Left ventricle myocardium inferior (tissue), 1 donor: ENCODE measurements around the gene FN3KRP. TPM values are rescaled to one million over a fixed set of nuclear protein-coding genes. Genes with fewer than 3 reads are reported as not detected.

Experiments
- DNase-seq: peaks from one replicate; pipeline ENCODE4 v3.0.0-alpha.2; 2020
- H3K27ac ChIP-seq: fragments of 200-600 bp; replicated peaks from 2 replicates; pipeline ENCODE4 v1.8.0; 2021
- H3K27me3 ChIP-seq: fragments of 200-600 bp; 2 replicates; pipeline ENCODE4 v1.8.0; 2021; ENCODE audit warnings: low read depth
- H3K36me3 ChIP-seq: fragments of 200-600 bp; 2 replicates; pipeline ENCODE4 v1.8.0; 2021
- H3K4me1 ChIP-seq: fragments of 200-600 bp; 2 replicates; pipeline ENCODE4 v1.8.0; 2021
- H3K4me3 ChIP-seq: fragments of 200-600 bp; 2 replicates; pipeline ENCODE4 v1.8.0; 2021; ENCODE audit warnings: mild to moderate bottlenecking, moderate library complexity
- H3K9me3 ChIP-seq: fragments of 200-600 bp; replicated peaks from 2 replicates; pipeline ENCODE4 v1.8.0; 2021
- intact Hi-C: fragments of 100-400 bp; cut with micrococcal nuclease; formaldehyde crosslinking; loops from one replicate; pipeline ENCODE4 v1.11.0; 2022
- total RNA-seq: library from RNA; stranded (reverse); fragmentation: NEBNext Ultra II Directional; extraction: Animal tissue kit (Norgen Biotek cat#: 25700); gene quantifications from one replicate; pipeline ENCODE4 v1.2.1, GENCODE V29; 2021
- TF ChIP-seq, protein P1 (sequence below): fragments of 200-600 bp; IDR thresholded peaks from 2 replicates; pipeline ENCODE4 v1.8.0; 2021; ENCODE audit warnings: antibody characterized with exemption, mild to moderate bottlenecking, borderline replicate concordance
- donor health status: DM: no; HTN: yes; CAD: no; lungs with severe emphysema.

FN3KRP gene
- total RNA-seq, 1 donor from 2014 or later = 13.6 TPM

DNA sequence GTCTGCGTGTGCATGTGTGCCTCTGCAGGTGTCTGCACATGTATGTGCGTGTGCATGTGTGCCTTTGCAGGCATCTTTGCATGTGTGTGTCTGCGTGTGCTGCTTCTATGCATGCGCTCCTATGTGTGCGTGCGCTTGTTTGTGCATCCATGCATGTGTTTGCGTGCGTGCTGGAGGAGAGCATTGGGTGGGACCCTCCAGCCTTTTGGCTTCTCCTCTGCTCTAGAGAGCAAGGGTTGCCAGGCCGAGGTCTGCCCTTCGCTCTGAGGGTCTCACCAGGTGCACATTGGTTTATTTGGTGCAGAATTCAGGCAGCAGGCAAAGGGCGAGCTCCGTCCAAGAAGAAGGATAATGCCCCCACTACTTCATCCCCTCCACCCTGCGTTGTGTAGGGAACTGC is 17.0 kb upstream of the FN3KRP start:
- peaks cover 5% of the 10 kb centered on the region for H3K36me3 ChIP-seq
- H3K4me3 ChIP-seq = peak overlapping the region; percentile 96
- H3K9me3 ChIP-seq = peaks cover 10% of the 10 kb centered on the region
- peaks cover 27% of the 10 kb centered on the region for H3K4me1 ChIP-seq
- TF ChIP-seq, protein P1, sequence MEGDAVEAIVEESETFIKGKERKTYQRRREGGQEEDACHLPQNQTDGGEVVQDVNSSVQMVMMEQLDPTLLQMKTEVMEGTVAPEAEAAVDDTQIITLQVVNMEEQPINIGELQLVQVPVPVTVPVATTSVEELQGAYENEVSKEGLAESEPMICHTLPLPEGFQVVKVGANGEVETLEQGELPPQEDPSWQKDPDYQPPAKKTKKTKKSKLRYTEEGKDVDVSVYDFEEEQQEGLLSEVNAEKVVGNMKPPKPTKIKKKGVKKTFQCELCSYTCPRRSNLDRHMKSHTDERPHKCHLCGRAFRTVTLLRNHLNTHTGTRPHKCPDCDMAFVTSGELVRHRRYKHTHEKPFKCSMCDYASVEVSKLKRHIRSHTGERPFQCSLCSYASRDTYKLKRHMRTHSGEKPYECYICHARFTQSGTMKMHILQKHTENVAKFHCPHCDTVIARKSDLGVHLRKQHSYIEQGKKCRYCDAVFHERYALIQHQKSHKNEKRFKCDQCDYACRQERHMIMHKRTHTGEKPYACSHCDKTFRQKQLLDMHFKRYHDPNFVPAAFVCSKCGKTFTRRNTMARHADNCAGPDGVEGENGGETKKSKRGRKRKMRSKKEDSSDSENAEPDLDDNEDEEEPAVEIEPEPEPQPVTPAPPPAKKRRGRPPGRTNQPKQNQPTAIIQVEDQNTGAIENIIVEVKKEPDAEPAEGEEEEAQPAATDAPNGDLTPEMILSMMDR = no peak
- intact Hi-C loops = no loop called here
- H3K27ac ChIP-seq = no peak overlapping the region
- no peak for DNase-seq
- H3K27me3 ChIP-seq = peaks cover 7% of the 10 kb centered on the region

DNA sequence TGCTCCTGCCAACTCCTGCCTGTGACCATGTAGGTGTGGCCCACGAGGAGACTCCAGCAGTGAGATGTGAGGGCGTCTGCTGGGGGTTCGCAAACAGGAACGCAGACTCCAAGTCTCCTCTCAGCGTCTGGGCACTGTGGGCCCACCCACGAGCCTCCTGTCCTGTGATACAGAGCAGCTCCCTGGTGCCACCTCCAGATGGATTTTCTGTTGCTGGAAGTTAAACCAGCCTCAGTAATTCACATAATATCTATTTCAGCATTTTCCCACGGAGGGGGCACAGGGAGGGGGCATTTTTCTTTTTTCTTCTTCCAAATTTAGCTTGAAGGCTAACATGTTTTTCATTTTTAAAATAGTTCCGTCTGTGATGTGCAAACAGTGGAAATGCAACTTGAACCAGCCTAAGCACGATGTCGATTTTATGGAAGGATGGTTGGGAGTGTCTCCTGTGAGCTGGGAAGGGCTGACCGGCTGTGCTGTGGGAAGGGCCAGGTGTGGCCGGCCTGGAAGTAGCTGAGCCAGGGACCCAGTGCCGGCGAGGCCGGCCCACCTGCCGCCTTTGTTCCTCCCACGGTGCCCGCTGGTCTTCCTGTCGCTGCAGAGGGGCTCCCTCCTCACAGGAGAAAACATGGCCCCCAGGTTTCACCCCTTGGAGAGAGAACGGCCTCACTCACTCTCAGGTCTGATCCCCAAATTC is 14.1 kb upstream of the FN3KRP start:
- peaks cover 21% of the 10 kb centered on the region for H3K27me3 ChIP-seq
- DNase-seq = no peak
- no peaks in the 10 kb centered on the region for H3K36me3 ChIP-seq
- intact Hi-C loops = no loop called here
- H3K4me1 ChIP-seq = peaks cover 20% of the 10 kb centered on the region
- no peak overlapping the region for H3K4me3 ChIP-seq
- TF ChIP-seq, protein P1 = no peak
- H3K9me3 ChIP-seq = no peaks in the 10 kb centered on the region
- H3K27ac ChIP-seq = no peak overlapping the region

DNA sequence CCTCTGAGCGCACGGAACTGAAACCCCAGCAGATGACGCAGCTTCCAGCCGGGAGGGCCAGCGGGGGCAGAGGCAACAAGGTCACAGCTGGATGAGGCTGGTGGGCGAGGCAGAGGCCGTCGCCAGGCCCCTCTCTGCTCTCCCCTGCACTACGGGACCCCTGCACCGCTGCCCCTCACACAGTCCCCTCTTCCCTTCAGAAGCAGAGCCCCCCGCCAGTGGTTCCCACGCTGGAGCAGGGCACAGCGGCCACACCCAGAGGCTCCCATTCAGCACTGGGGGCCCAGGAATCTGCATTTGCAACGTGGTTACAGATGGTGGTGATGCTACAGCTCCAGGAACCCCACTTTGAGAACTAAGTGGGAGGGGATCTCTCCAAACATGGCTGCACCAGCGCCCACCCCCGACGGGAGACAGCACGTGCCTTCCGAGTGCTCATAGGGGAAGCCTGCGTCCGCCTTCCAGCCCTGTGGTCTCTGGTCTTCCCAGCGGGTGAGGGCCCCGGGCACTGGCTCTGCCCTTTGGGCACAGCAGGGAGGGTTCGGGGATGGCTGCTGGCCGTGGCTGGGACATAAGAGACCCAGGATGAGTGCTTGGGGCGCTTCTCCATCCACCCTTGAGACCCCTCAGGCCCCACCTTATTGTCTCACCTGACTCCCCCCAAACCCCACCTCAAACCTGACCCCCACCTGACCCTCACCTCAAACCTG is 13.3 kb upstream of the FN3KRP start:
- TF ChIP-seq, protein P1 = no peak
- intact Hi-C loops = no loop called here
- H3K27me3 ChIP-seq = peaks cover 21% of the 10 kb centered on the region
- DNase-seq = no peak
- no peak overlapping the region for H3K27ac ChIP-seq
- no peak overlapping the region for H3K4me3 ChIP-seq
- H3K4me1 ChIP-seq = peaks cover 12% of the 10 kb centered on the region
- no peaks in the 10 kb centered on the region for H3K9me3 ChIP-seq
- no peaks in the 10 kb centered on the region for H3K36me3 ChIP-seq

DNA sequence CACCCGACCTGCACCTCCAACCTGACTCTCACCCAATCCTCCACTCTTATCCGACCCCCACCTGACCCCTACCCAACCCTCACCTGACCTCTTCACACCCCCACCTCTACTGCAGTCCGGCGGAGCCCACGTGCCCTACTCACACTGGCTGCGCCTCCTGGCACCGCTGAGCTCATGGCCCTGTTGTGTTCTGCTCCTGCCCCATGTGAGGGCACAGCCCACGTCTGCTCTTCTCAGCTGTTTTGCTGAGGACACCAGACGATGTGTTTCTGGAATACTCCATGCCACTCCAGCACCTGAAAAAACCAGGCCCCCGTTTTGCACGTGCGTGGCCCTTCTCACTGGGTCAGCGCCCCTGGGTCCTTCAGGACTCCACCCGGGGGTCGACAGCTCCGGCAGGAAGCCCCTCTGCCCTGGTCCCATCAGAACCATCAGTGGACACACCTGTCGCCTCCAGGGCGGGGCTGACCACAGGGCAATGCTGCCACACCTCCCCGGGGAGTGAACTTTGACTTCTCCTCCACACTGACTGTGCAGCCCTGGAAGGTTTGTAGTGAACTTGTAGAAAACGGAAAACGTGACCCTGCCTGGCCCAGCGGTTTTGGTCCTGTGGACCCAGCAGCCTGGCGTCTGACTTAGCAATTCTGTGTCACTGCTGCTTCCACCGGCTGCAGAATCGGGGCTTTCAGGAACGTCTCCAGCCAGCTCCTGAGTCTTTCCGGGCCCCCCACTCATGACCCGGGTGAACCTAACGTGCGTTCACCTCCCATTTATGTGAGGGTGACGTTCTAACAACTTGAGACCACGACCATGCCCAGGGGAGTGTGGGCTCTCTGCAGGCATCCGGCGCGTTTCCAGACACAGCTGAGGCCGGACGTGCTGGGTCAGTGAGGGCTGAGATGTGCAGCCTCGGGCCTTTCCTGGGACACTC is 12.3 kb upstream of the FN3KRP start:
- peaks cover 21% of the 10 kb centered on the region for H3K27me3 ChIP-seq
- DNase-seq = no peak
- H3K4me1 ChIP-seq = peaks cover 5% of the 10 kb centered on the region
- no peaks in the 10 kb centered on the region for H3K9me3 ChIP-seq
- H3K4me3 ChIP-seq = no peak overlapping the region
- intact Hi-C loops = no loop called here
- TF ChIP-seq, protein P1 = no peak
- no peak overlapping the region for H3K27ac ChIP-seq
- H3K36me3 ChIP-seq = no peaks in the 10 kb centered on the region

DNA sequence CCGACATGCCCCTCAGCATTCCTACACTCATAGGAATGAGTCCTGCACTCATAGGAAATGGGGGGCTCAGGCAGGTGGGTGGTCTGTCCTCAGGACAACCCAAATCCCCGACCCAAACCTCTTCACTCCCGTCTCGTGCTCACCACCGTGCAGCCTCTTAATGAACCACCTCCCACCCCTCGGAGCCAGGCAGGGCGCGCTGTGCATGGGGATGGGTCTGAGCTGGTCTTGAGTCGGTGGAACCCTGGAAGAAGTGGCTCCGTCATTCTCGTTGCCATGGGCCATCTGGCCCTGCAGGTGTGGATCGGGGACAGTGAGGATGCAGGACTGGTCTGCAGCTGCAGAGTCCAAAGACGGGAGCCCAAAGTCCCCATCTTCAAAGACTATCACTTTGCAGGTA is 11.6 kb upstream of the FN3KRP start:
- intact Hi-C loops = no loop called here
- no peak for DNase-seq
- Histone ChIP-seq H3K36me3 (no peaks in the 10 kb centered on the region), H3K4me1 (no peaks in the 10 kb centered on the region), H3K27ac (no peak overlapping the region), H3K27me3 (peaks cover 28% of the 10 kb centered on the region), H3K4me3 (no peak overlapping the region), H3K9me3 (no peaks in the 10 kb centered on the region)
- TF ChIP-seq, protein P1 = no peak
